Transverse colon (tissue), 3 donors: ENCODE results near the gene GGA1.

Experiments
- POLR2A ChIP-seq: fragments of 450-650 bp; IDR thresholded peaks from one replicate; pipeline ENCODE4 v1.6.1; 2016; ENCODE audit warnings: antibody characterized with exemption, mild to moderate bottlenecking, moderate library complexity
- TF ChIP-seq, protein P1 (sequence below), 5 experiments: fragments of 200-600 bp in 3 of 5; fragments of 450-650 bp in 2 of 5; sonication (generic) in 3 of 5; IDR thresholded peaks; 1 replicate in 2 of 5; 2 replicates in 3 of 5; pipeline ENCODE4 v1.5.1; 2016 to 2017; ENCODE audit warnings: antibody characterized with exemption in 5 of 5, inconsistent platforms in 3 of 5, mild to moderate bottlenecking in 2 of 5, moderate library complexity in 1 of 5

DNA sequence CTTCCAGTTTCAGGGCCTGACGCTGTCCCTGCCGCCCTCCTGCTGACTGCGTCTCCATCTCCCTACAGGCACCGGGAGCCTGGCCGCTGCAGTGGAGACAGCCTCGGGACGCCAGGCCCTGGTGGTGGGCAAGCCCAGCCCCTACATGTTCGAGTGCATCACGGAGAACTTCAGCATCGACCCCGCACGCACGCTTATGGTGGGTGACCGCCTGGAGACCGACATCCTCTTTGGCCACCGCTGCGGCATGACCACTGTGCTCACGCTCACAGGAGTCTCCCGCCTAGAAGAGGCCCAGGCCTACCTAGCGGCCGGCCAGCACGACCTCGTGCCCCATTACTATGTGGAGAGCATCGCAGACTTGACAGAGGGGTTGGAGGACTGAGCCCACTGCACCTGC is 56.9 kb downstream of the GGA1 start:
- TF ChIP-seq POLR2A: no peak
- TF ChIP-seq, protein P1, sequence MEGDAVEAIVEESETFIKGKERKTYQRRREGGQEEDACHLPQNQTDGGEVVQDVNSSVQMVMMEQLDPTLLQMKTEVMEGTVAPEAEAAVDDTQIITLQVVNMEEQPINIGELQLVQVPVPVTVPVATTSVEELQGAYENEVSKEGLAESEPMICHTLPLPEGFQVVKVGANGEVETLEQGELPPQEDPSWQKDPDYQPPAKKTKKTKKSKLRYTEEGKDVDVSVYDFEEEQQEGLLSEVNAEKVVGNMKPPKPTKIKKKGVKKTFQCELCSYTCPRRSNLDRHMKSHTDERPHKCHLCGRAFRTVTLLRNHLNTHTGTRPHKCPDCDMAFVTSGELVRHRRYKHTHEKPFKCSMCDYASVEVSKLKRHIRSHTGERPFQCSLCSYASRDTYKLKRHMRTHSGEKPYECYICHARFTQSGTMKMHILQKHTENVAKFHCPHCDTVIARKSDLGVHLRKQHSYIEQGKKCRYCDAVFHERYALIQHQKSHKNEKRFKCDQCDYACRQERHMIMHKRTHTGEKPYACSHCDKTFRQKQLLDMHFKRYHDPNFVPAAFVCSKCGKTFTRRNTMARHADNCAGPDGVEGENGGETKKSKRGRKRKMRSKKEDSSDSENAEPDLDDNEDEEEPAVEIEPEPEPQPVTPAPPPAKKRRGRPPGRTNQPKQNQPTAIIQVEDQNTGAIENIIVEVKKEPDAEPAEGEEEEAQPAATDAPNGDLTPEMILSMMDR (IDR thresholded peaks at IDR 0.05): no peak
